GM12878 (cell line): ENCODE data around the gene MAFB. TPM values are rescaled to one million over a fixed set of nuclear protein-coding genes. Genes with fewer than 3 reads are reported as not detected.

Experiments used
- ATAC-seq: fragments of 200-7000 bp; cut with Tn5 transposase; 3 replicates; pipeline ENCODE4 v1.9.1; 2020; ENCODE audit warnings: mild to moderate bottlenecking, moderate library complexity
- BruUV-seq: library from RNA; stranded (reverse); fragments of 400-500 nt; replicated peaks from 2 replicates; lab custom pipeline; 2021; lab: Mats Ljungman, UMichigan
- CTCF ChIA-PET: fragments of 300-600 bp; sonication (Branson Sonifier 250); formaldehyde crosslinking; extraction: SDS; loops from one replicate; lab custom pipeline; 2021; ENCODE audit warnings: inconsistent platforms; lab: Yijun Ruan, JAX
- POLR2A ChIA-PET: fragments of 350-600 bp; formaldehyde crosslinking; extraction: SDS; loops from one replicate; lab custom pipeline; 2021; ENCODE audit warnings: inconsistent platforms; lab: Charles Lee
- RAD21 ChIA-PET: fragments of 300-600 bp; sonication (Branson Sonifier 250); formaldehyde crosslinking; loops from one replicate; lab custom pipeline; 2023; ENCODE audit warnings: antibody characterized with exemption; ENCODE audit not compliant: unreplicated experiment; lab: Charles Lee
- SMC1A ChIA-PET: fragments of 300-600 bp; sonication (Branson Sonifier 250); formaldehyde crosslinking; loops from one replicate; lab custom pipeline; 2023; ENCODE audit not compliant: unreplicated experiment, uncharacterized antibody; lab: Charles Lee
- DNase-seq: peaks from one replicate; pipeline ENCODE4 v3.0.0-alpha.2; 2011; ENCODE audit warnings: low read depth, low spot score
- FAIRE-seq: peaks from 3 replicates; lab custom pipeline; 2011; peaks lifted over from hg19 to GRCh38; lab: Jason Lieb, UNC
- H2AFZ ChIP-seq: 2 replicates; pipeline ENCODE4 v1.6.0; 2011; ENCODE audit warnings: low read depth, low read length, control low read depth; ENCODE audit not compliant: control insufficient read depth
- H3K27ac ChIP-seq: 2 replicates; pipeline ENCODE4 v1.5.1; 2011; ENCODE audit warnings: control low read depth; ENCODE audit not compliant: control insufficient read depth, insufficient read depth
- H3K27me3 ChIP-seq, 2 experiments: replicated peaks in 1 of 2; 2 replicates each; pipeline versions ENCODE4 v1.6.0 to v1.6.1; 2011; ENCODE audit warnings: low read length in 1 of 2; ENCODE audit not compliant: control insufficient read depth in 2 of 2, insufficient read depth in 2 of 2
- H3K36me3 ChIP-seq, 2 experiments: 2 replicates each; pipeline ENCODE4 v1.5.1; 2011; ENCODE audit warnings: low read length in 1 of 2; ENCODE audit not compliant: control insufficient read depth in 2 of 2, insufficient read depth in 2 of 2
- H3K4me1 ChIP-seq: 2 replicates; pipeline ENCODE4 v1.6.1; 2011; ENCODE audit warnings: mild to moderate bottlenecking, low read length, moderate library complexity, mixed read lengths; ENCODE audit not compliant: control insufficient read depth, insufficient read depth
- H3K4me2 ChIP-seq: 2 replicates; pipeline ENCODE4 v1.6.0; 2011; ENCODE audit warnings: control low read depth; ENCODE audit not compliant: control insufficient read depth, insufficient read depth
- H3K4me3 ChIP-seq: fragments of 200-600 bp; sonication (generic); 2 replicates; pipeline ENCODE4 v1.5.1; 2016
- H3K79me2 ChIP-seq: 2 replicates; pipeline ENCODE4 v1.6.0; 2011; ENCODE audit warnings: low read length; ENCODE audit not compliant: control insufficient read depth, insufficient read depth
- H3K9ac ChIP-seq: 2 replicates; pipeline ENCODE4 v1.8.0; 2011; ENCODE audit warnings: low read length, control low read depth, mixed read lengths; ENCODE audit not compliant: control insufficient read depth, insufficient read depth
- H3K9me3 ChIP-seq: replicated peaks from 3 replicates; pipeline ENCODE4 v1.5.1; 2011; ENCODE audit warnings: mild to moderate bottlenecking, low read length; ENCODE audit not compliant: control insufficient read depth, insufficient read depth
- H4K20me1 ChIP-seq: 2 replicates; pipeline ENCODE4 v1.6.0; 2011; ENCODE audit not compliant: control insufficient read depth, insufficient read depth
- CHD1 ChIP-seq: IDR thresholded peaks from 2 replicates; pipeline ENCODE4 v1.6.1; 2012; ENCODE audit warnings: low read depth, low read length, improper control_type of control experiment
- CHD2 ChIP-seq: IDR thresholded peaks from 2 replicates; pipeline ENCODE4 v1.6.1; 2011; ENCODE audit warnings: low read depth, low read length, improper control_type of control experiment, borderline replicate concordance
- NR2C1 ChIP-seq: fragments of 450-650 bp; IDR thresholded peaks from 2 replicates; pipeline ENCODE4 v1.6.1; 2017; ENCODE audit warnings: antibody characterized with exemption, mild to moderate bottlenecking, moderate library complexity
- PRDM15 ChIP-seq: fragments of 450-650 bp; formaldehyde crosslinking; IDR thresholded peaks from 2 replicates; pipeline ENCODE4 v1.4.0; 2020; ENCODE audit warnings: mild to moderate bottlenecking, moderate library complexity
- YBX1 ChIP-seq: fragments of 450-650 bp; IDR thresholded peaks from 2 replicates; pipeline ENCODE4 v1.6.1; 2016; ENCODE audit warnings: antibody characterized with exemption
- WGBS: methylation state at CpG from one replicate; pipeline ENCODE4 v1.1.6; 2016; ENCODE audit warnings: low lambda C conversion rate; ENCODE audit not compliant: insufficient replicate concordance, insufficient coverage; ENCODE audit errors: missing lambda C conversion rate; 5-methylcytosine and 5-hydroxymethylcytosine counted together
- in situ Hi-C: fragments of 300-500 bp; cut with MboI; formaldehyde crosslinking; loops from 9 replicates; pipeline ENCODE4 v1.14.3; 2018; ENCODE audit warnings: mixed read lengths
- intact Hi-C: fragments of 100-400 bp; cut with micrococcal nuclease; formaldehyde crosslinking; loops from one replicate; pipeline ENCODE4 v1.14.2; 2022; ENCODE audit not compliant: unreplicated experiment
- polyA plus RNA-seq, 11 experiments: library from polyadenylated mRNA; depleted of rRNA in 4 of 11; unstranded in 6 of 11; stranded (reverse) in 5 of 11; fragments of >200 nt; fragmentation: Nextera tagmentation in 4 of 11; fragmentation: Illumina TruSeq in 1 of 11; extraction: Ambion mirVana in 4 of 11; extraction: Trizol in 1 of 11; gene quantifications; 1 replicate in 1 of 11; 2 replicates in 10 of 11; pipeline versions ENCODE4 v1.2.1 to v1.2.3, GENCODE V29; 2011 to 2016; ENCODE audit warnings: inconsistent platforms in 2 of 11, missing spikeins in 2 of 11, low read depth in 1 of 11
- total RNA-seq, 4 experiments: library from RNA; depleted of rRNA in 3 of 4; stranded (reverse); fragments of >200 nt in 3 of 4; fragmentation: Illumina TruSeq in 1 of 4; extraction: Trizol in 1 of 4; gene quantifications; 2 replicates each; pipeline versions ENCODE4 v1.2.1 to v1.2.3, GENCODE V29; 2013 to 2021

The MAFB gene
- total and polyA plus RNA-seq, 10 of the 15 experiments (the other 5 are each of a cell fraction or from before 2014, with no cell fraction given), result 0.01 to 0.08 (median 0.01) TPM; not detected in 7

- no peak for ATAC-seq
- Histone ChIP-seq H3K27me3 (no peaks in the 10 kb centered on the region), H3K27ac (no peak overlapping the region), H4K20me1 (no peaks in the 10 kb centered on the region), H3K9ac (no peak overlapping the region)
- intact Hi-C loops, result no loop called here
- BruUV-seq, result no TSS peak
- DNase-seq, result no peak
- CTCF ChIA-PET, result no interaction called here
- SMC1A ChIA-PET, result no interaction called here
- TF ChIP-seq PRDM15 (no peak), YBX1 (no peak), CHD1 (no peak), NR2C1 (no peak), CHD2 (no peak)
- TF ChIP-seq, all 136 proteins: peak for 0
- H3K4me1 ChIP-seq, result no peaks in the 10 kb centered on the region
- no peak for FAIRE-seq
- WGBS, result 8% methylated on average over 2 of the region's 2 CpGs
- no peak overlapping the region for H2AFZ ChIP-seq
- H3K4me2 ChIP-seq, result no peak overlapping the region
- POLR2A ChIA-PET, result no interaction called here
- RAD21 ChIA-PET, result no interaction called here
- in situ Hi-C loops, result no loop called here
- H3K4me3 ChIP-seq, result no peak overlapping the region
- H3K36me3 ChIP-seq, result no peaks in the 10 kb centered on the region
- H3K9me3 ChIP-seq, result no peaks in the 10 kb centered on the region
- H3K79me2 ChIP-seq, result no peaks in the 10 kb centered on the region
Observed at GRCh38 chr20:40672095-40672494, 16.9 kb downstream of the MAFB start.
